CD4-positive, alpha-beta memory T cell (primary cell): ENCODE measurements around the gene BUB1B. TPM values are rescaled to one million over a fixed set of nuclear protein-coding genes. Genes with fewer than 3 reads are reported as not detected.

Experiments
- CTCF ChIA-PET: fragments of 350-600 bp; sonication (Branson Sonifier 250); formaldehyde crosslinking; loops from one replicate; lab custom pipeline; 2021; ENCODE audit warnings: inconsistent platforms; ENCODE audit not compliant: partially characterized antibody; lab: Charles Lee
- POLR2A ChIA-PET: fragments of 350-600 bp; sonication (Branson Sonifier 250); formaldehyde crosslinking; loops from one replicate; lab custom pipeline; 2021; ENCODE audit not compliant: partially characterized antibody; lab: Charles Lee
- DNase-seq, 5 donors: peaks; one replicate each; pipeline versions ENCODE4 v3.0.0 to v3.0.0-alpha.2; 2020 to 2022; ENCODE audit warnings: mixed read lengths in 1 of 5
- H3K27ac ChIP-seq: one replicate; pipeline ENCODE4 v1.7.0; 2013; ENCODE audit warnings: low read depth, low read length
- H3K27me3 ChIP-seq: 2 replicates; pipeline ENCODE4 v1.7.0; 2013; ENCODE audit warnings: mild to moderate bottlenecking, low read length, moderate library complexity; ENCODE audit not compliant: insufficient read depth
- H3K36me3 ChIP-seq: 2 replicates; pipeline ENCODE4 v1.7.0; 2013; ENCODE audit warnings: mild to moderate bottlenecking, low read length, moderate library complexity; ENCODE audit not compliant: insufficient read depth
- H3K4me1 ChIP-seq: 2 replicates; pipeline ENCODE4 v1.7.0; 2013; ENCODE audit warnings: mild to moderate bottlenecking, low read length, moderate library complexity; ENCODE audit not compliant: insufficient read depth
- H3K4me3 ChIP-seq, 2 donors: one replicate each; pipeline ENCODE4 v1.7.0; 2013; ENCODE audit warnings: low read length in 2 of 2, mild to moderate bottlenecking in 1 of 2
- H3K9me3 ChIP-seq, 2 donors: one replicate each; pipeline ENCODE4 v1.7.0; 2013; ENCODE audit warnings: low read length in 2 of 2, control low read depth in 1 of 2; ENCODE audit not compliant: control insufficient read depth in 1 of 2
- H3K27ac Mint-ChIP-seq, 7 donors: one replicate each; pipeline ENCODE4 v1.8.0; 2020 to 2021; ENCODE audit warnings: mixed read lengths in 7 of 7, mild to moderate bottlenecking in 6 of 7, inconsistent platforms in 3 of 7, moderate library complexity in 3 of 7
- H3K27me3 Mint-ChIP-seq, 2 donors: one replicate each; pipeline ENCODE4 v1.8.0; 2020 to 2021; ENCODE audit warnings: mixed read lengths in 2 of 2
- H3K36me3 Mint-ChIP-seq, 2 donors: one replicate each; pipeline ENCODE4 v1.8.0; 2020 to 2021; ENCODE audit warnings: mixed read lengths in 2 of 2, inconsistent platforms in 1 of 2, mild to moderate bottlenecking in 1 of 2
- H3K4me1 Mint-ChIP-seq, 4 donors: one replicate each; pipeline ENCODE4 v1.8.0; 2020 to 2021; ENCODE audit warnings: mixed read lengths in 4 of 4, mild to moderate bottlenecking in 1 of 4
- H3K4me3 Mint-ChIP-seq, 8 donors: one replicate each; pipeline ENCODE4 v1.8.0; 2020 to 2021; ENCODE audit warnings: mixed read lengths in 8 of 8, mild to moderate bottlenecking in 7 of 8, moderate library complexity in 6 of 8, inconsistent platforms in 3 of 8
- H3K9me3 Mint-ChIP-seq, 8 donors: one replicate each; pipeline ENCODE4 v1.8.0; 2020 to 2021; ENCODE audit warnings: mixed read lengths in 8 of 8, mild to moderate bottlenecking in 5 of 8, inconsistent platforms in 3 of 8, moderate library complexity in 1 of 8
- intact Hi-C: fragments of 100-400 bp; cut with micrococcal nuclease; formaldehyde crosslinking; loops from one replicate; pipeline ENCODE4 v1.15.1; 2023
- polyA plus RNA-seq, 2 donors: library from polyadenylated mRNA; unstranded; fragments of 300-500 nt; fragmentation: Illumina TruSeq; gene quantifications; one replicate each; pipeline ENCODE4 v1.2.3, GENCODE V29; 2021
- total RNA-seq, 2 experiments: library from RNA; stranded (reverse); gene quantifications; one replicate each; pipeline ENCODE4 v1.2.3, GENCODE V29; 2021

The BUB1B gene
- total and polyA plus RNA-seq, 4 experiments from 2014 or later: 0.40 to 0.89 (median 0.55) TPM; not detected in 1

- no peaks in the 10 kb centered on the region for H3K9me3 ChIP-seq
- POLR2A ChIA-PET: no interaction called here
These were observed 103.7 kb downstream of the BUB1B start for GRCh38 chr15:40264321-40265153.

GRCh38 chr15:40265355-40265754 is 104.5 kb downstream of the BUB1B start:
- CTCF ChIA-PET: interaction anchor here (0.7 to 4.8 kb wide), 2 partner anchors 9 to 10 kb away, joined by 3 to 30 read pairs; no protein-coding TSS in a partner anchor
- H3K9me3 ChIP-seq: no peaks in the 10 kb centered on the region

More at GRCh38 chr15:40264321-40265153, 103.7 kb downstream of the BUB1B start:
- Mint-ChIP-seq H3K36me3 (no peaks in the 10 kb centered on the region), H3K4me3 (no peak overlapping the region), H3K27me3 (no peaks in the 10 kb centered on the region), H3K9me3 (peaks cover 0 to 2% (median 0%) of the 10 kb centered on the region in 8 donors), H3K27ac (no peak overlapping the region), H3K4me1 (no peaks in the 10 kb centered on the region)
- Histone ChIP-seq H3K4me1 (no peaks in the 10 kb centered on the region), H3K27me3 (no peaks in the 10 kb centered on the region), H3K27ac (no peak overlapping the region), H3K36me3 (no peaks in the 10 kb centered on the region), H3K4me3 (no peak overlapping the region)
- intact Hi-C loops: no loop called here
- CTCF ChIA-PET: interaction anchor here (1.1 to 4.8 kb wide), 2 partner anchors 8 to 10 kb away, joined by 4 to 30 read pairs; no protein-coding TSS in a partner anchor
- no peak for DNase-seq

GRCh38 chr15:40265875-40266274 is 105.0 kb downstream of the BUB1B start:
- H3K4me3 Mint-ChIP-seq: no peak overlapping the region
- POLR2A ChIA-PET: no interaction called here
- CTCF ChIA-PET: interaction anchor here (0.7 to 4.8 kb wide), 2 partner anchors 9 to 10 kb away, joined by 3 to 30 read pairs; no protein-coding TSS in a partner anchor

More at GRCh38 chr15:40265355-40265754, 104.5 kb downstream of the BUB1B start:
- intact Hi-C loops: no loop called here
- Histone ChIP-seq H3K27ac (no peak overlapping the region), H3K36me3 (no peaks in the 10 kb centered on the region), H3K4me3 (no peak overlapping the region), H3K4me1 (no peaks in the 10 kb centered on the region), H3K27me3 (no peaks in the 10 kb centered on the region)
- H3K27me3 Mint-ChIP-seq: no peaks in the 10 kb centered on the region
- H3K36me3 Mint-ChIP-seq: no peaks in the 10 kb centered on the region
- H3K9me3 Mint-ChIP-seq: peaks cover 0 to 2% (median 0%) of the 10 kb centered on the region in 8 donors
- H3K27ac Mint-ChIP-seq: no peak overlapping the region
- H3K4me3 Mint-ChIP-seq: no peak overlapping the region
- peaks cover 0 to 3% (median 0%) of the 10 kb centered on the region in 4 donors for H3K4me1 Mint-ChIP-seq
- DNase-seq: no peak
- POLR2A ChIA-PET: no interaction called here

GRCh38 chr15:40266828-40267304 is 106.0 kb downstream of the BUB1B start:
- POLR2A ChIA-PET: no interaction called here
- DNase-seq: no peak
- no peak overlapping the region for H3K27ac Mint-ChIP-seq
- H3K36me3 Mint-ChIP-seq: no peaks in the 10 kb centered on the region
- CTCF ChIA-PET: interaction anchor here (1.2 to 14.0 kb wide), 3 partner anchors 10 to 52 kb away, joined by 5 to 331 read pairs (median 8); no protein-coding TSS in a partner anchor
- no peaks in the 10 kb centered on the region for H3K4me1 ChIP-seq
- no peaks in the 10 kb centered on the region for H3K9me3 ChIP-seq
- no peak overlapping the region for H3K4me3 ChIP-seq
- H3K36me3 ChIP-seq: no peaks in the 10 kb centered on the region
- H3K4me1 Mint-ChIP-seq: peaks cover 0 to 4% (median 0%) of the 10 kb centered on the region in 4 donors
- peaks cover 0 to 2% (median 0%) of the 10 kb centered on the region in 8 donors for H3K9me3 Mint-ChIP-seq
- H3K27me3 Mint-ChIP-seq: no peaks in the 10 kb centered on the region
- no peaks in the 10 kb centered on the region for H3K27me3 ChIP-seq
- H3K4me3 Mint-ChIP-seq: no peak overlapping the region
- H3K27ac ChIP-seq: no peak overlapping the region
- intact Hi-C loops: no loop called here

More at GRCh38 chr15:40265875-40266274, 105.0 kb downstream of the BUB1B start:
- no peak overlapping the region for H3K27ac Mint-ChIP-seq
- no peaks in the 10 kb centered on the region for H3K27me3 Mint-ChIP-seq
- no peak overlapping the region for H3K27ac ChIP-seq
- no peaks in the 10 kb centered on the region for H3K36me3 ChIP-seq
- H3K4me3 ChIP-seq: no peak overlapping the region
- no peaks in the 10 kb centered on the region for H3K27me3 ChIP-seq
- peaks cover 0 to 2% (median 0%) of the 10 kb centered on the region in 8 donors for H3K9me3 Mint-ChIP-seq
- intact Hi-C loops: no loop called here
- no peaks in the 10 kb centered on the region for H3K4me1 ChIP-seq
- no peak for DNase-seq
- peaks cover 0 to 4% (median 0%) of the 10 kb centered on the region in 4 donors for H3K4me1 Mint-ChIP-seq
- H3K9me3 ChIP-seq: no peaks in the 10 kb centered on the region
- H3K36me3 Mint-ChIP-seq: no peaks in the 10 kb centered on the region

- H3K36me3 Mint-ChIP-seq: no peaks in the 10 kb centered on the region
- Histone ChIP-seq H3K4me3 (no peak overlapping the region), H3K36me3 (no peaks in the 10 kb centered on the region), H3K27ac (no peak overlapping the region), H3K4me1 (no peaks in the 10 kb centered on the region), H3K27me3 (no peaks in the 10 kb centered on the region), H3K9me3 (no peaks in the 10 kb centered on the region)
- no peaks in the 10 kb centered on the region for H3K27me3 Mint-ChIP-seq
- intact Hi-C loops: no loop called here
- POLR2A ChIA-PET: interaction anchor here (0.6 kb wide), 1 partner anchor 220 kb away, joined by 3 read pairs; no protein-coding TSS in a partner anchor
- no peak overlapping the region for H3K4me3 Mint-ChIP-seq
- DNase-seq: no peak
- peaks cover 0 to 4% (median 0%) of the 10 kb centered on the region in 4 donors for H3K4me1 Mint-ChIP-seq
- peak overlapping the region in 2 of 7 donors; percentile 38 to 72 for H3K27ac Mint-ChIP-seq
- CTCF ChIA-PET: interaction anchor here (1.2 to 14.0 kb wide), 3 partner anchors 9 to 53 kb away, joined by 5 to 331 read pairs (median 8); no protein-coding TSS in a partner anchor
- no peaks in the 10 kb centered on the region for H3K9me3 Mint-ChIP-seq
These were observed 106.8 kb downstream of the BUB1B start for GRCh38 chr15:40267670-40268069.

- Histone ChIP-seq H3K4me3 (no peak overlapping the region), H3K36me3 (no peaks in the 10 kb centered on the region), H3K27ac (no peak overlapping the region), H3K4me1 (no peaks in the 10 kb centered on the region), H3K27me3 (no peaks in the 10 kb centered on the region), H3K9me3 (no peaks in the 10 kb centered on the region)
- H3K9me3 Mint-ChIP-seq: no peaks in the 10 kb centered on the region
- intact Hi-C loops: loop anchor here (10.0 kb wide), 1 partner anchor 385 kb away; no protein-coding TSS in a partner anchor
- ChIA-PET POLR2A (no interaction called here), CTCF (interaction anchor here (0.9 to 14.0 kb wide), 6 partner anchors 10 to 224 kb away, joined by 3 to 331 read pairs (median 5); no protein-coding TSS in a partner anchor)
- peak overlapping the region in 1 of 7 donors; percentile 95 for H3K27ac Mint-ChIP-seq
- peaks cover 0 to 7% (median 0%) of the 10 kb centered on the region in 4 donors for H3K4me1 Mint-ChIP-seq
- DNase-seq: no peak
- no peaks in the 10 kb centered on the region for H3K36me3 Mint-ChIP-seq
- no peaks in the 10 kb centered on the region for H3K27me3 Mint-ChIP-seq
- peak overlapping the region in 1 of 8 donors; percentile 86 for H3K4me3 Mint-ChIP-seq
These were observed 108.7 kb downstream of the BUB1B start for GRCh38 chr15:40269604-40270003.
